Neural progenitor cell (in vitro differentiated cells): ENCODE results near the gene GMDS. TPM values are rescaled to one million over a fixed set of nuclear protein-coding genes. Genes with fewer than 3 reads are reported as not detected.

ENCODE experiments used
- DNase-seq: peaks from one replicate; pipeline ENCODE4 v3.0.0-alpha.2; 2016; ENCODE audit warnings: low spot score
- H2AFZ ChIP-seq: fragments of 200-600 bp; sonication (generic); replicated peaks from 2 replicates; pipeline ENCODE4 v1.6.1; 2016; ENCODE audit warnings: antibody characterized with exemption
- H3F3A ChIP-seq: fragments of 200-600 bp; sonication (generic); 2 replicates; pipeline ENCODE4 v1.6.1; 2016; ENCODE audit warnings: antibody characterized with exemption, low read depth
- H3K27ac ChIP-seq: fragments of 200-600 bp; sonication (generic); 2 replicates; pipeline ENCODE4 v1.5.1; 2016; ENCODE audit warnings: mild to moderate bottlenecking
- H3K27me3 ChIP-seq: fragments of 200-600 bp; sonication (generic); 2 replicates; pipeline ENCODE4 v1.6.1; 2016; ENCODE audit warnings: mild to moderate bottlenecking, moderate library complexity
- H3K36me3 ChIP-seq: fragments of 200-600 bp; sonication (generic); 2 replicates; pipeline ENCODE4 v1.5.1; 2016
- H3K4me1 ChIP-seq: fragments of 200-600 bp; sonication (generic); 2 replicates; pipeline ENCODE4 v1.6.1; 2016; ENCODE audit warnings: mixed run types
- H3K4me2 ChIP-seq: fragments of 200-600 bp; sonication (generic); 2 replicates; pipeline ENCODE4 v1.6.1; 2016
- H3K4me3 ChIP-seq: fragments of 200-600 bp; sonication (generic); 2 replicates; pipeline ENCODE4 v1.5.1; 2016
- H3K79me2 ChIP-seq: fragments of 200-600 bp; sonication (generic); 2 replicates; pipeline ENCODE4 v1.6.1; 2016; ENCODE audit warnings: low read depth
- H3K9ac ChIP-seq: fragments of 200-600 bp; sonication (generic); 2 replicates; pipeline ENCODE4 v1.6.1; 2016
- H3K9me3 ChIP-seq: fragments of 200-600 bp; sonication (generic); 2 replicates; pipeline ENCODE4 v1.5.1; 2016; ENCODE audit warnings: low read depth
- H4K20me1 ChIP-seq: fragments of 200-600 bp; sonication (generic); 2 replicates; pipeline ENCODE4 v1.6.1; 2016; ENCODE audit warnings: low read depth
- H3K27ac Mint-ChIP-seq: 3 replicates; pipeline ENCODE4 v1.8.0; 2021; ENCODE audit warnings: mixed read lengths
- H3K27me3 Mint-ChIP-seq: 2 replicates; pipeline ENCODE4 v1.8.0; 2022; ENCODE audit warnings: low read depth, mild to moderate bottlenecking, inconsistent platforms, moderate library complexity, mixed read lengths; ENCODE audit not compliant: insufficient read depth
- H3K36me3 Mint-ChIP-seq: 3 replicates; pipeline ENCODE4 v1.8.0; 2021; ENCODE audit warnings: mixed read lengths
- H3K4me1 Mint-ChIP-seq: 3 replicates; pipeline ENCODE4 v1.8.0; 2021; ENCODE audit warnings: mixed read lengths
- H3K4me3 Mint-ChIP-seq: 3 replicates; pipeline ENCODE4 v1.8.0; 2021; ENCODE audit warnings: mild to moderate bottlenecking, moderate library complexity, mixed read lengths
- H3K9me3 Mint-ChIP-seq: 3 replicates; pipeline ENCODE4 v1.8.0; 2020; ENCODE audit warnings: mixed read lengths
- EZH2 ChIP-seq: fragments of 200-600 bp; sonication (generic); IDR thresholded peaks from 2 replicates; pipeline ENCODE4 v1.6.1; 2017; ENCODE audit warnings: antibody characterized with exemption, mild to moderate bottlenecking, moderate library complexity
- EZH2phosphoT487 ChIP-seq: fragments of 200-600 bp; sonication (generic); IDR thresholded peaks from 2 replicates; pipeline ENCODE4 v1.6.1; 2017; ENCODE audit warnings: antibody characterized with exemption
- total RNA-seq: library from RNA; depleted of rRNA; stranded (reverse); fragments of >200 nt; gene quantifications from 2 replicates; pipeline ENCODE4 v1.2.3, GENCODE V29; 2015; ENCODE audit warnings: low replicate concordance
- TF ChIP-seq, protein P1 (sequence below): fragments of 200-600 bp; sonication (generic); IDR thresholded peaks from 2 replicates; pipeline ENCODE4 v1.5.1; 2017; ENCODE audit warnings: antibody characterized with exemption, mild to moderate bottlenecking

Gene GMDS
- total RNA-seq, 1 donor from 2014 or later: 22.6 TPM

GRCh38 chr6:1614448-1615150 is 630.8 kb downstream of the GMDS start:
- Histone ChIP-seq H3K27me3 (peaks cover 100% of the 10 kb centered on the region), H2AFZ (peak overlapping the region; percentile 58), H3K4me2 (peak overlapping the region; percentile 71), H3K9ac (no peak overlapping the region), H3F3A (peaks cover 31% of the 10 kb centered on the region), H4K20me1 (peaks cover 75% of the 10 kb centered on the region), H3K79me2 (no peaks in the 10 kb centered on the region), H3K4me1 (peaks cover 3% of the 10 kb centered on the region), H3K27ac (no peak overlapping the region), H3K36me3 (no peaks in the 10 kb centered on the region), H3K9me3 (no peaks in the 10 kb centered on the region), H3K4me3 (peak overlapping the region; percentile 32)
- no peak overlapping the region for H3K4me3 Mint-ChIP-seq
- H3K27me3 Mint-ChIP-seq: peaks cover 56% of the 10 kb centered on the region
- H3K9me3 Mint-ChIP-seq: peaks cover 5% of the 10 kb centered on the region
- H3K4me1 Mint-ChIP-seq: peaks cover 13% of the 10 kb centered on the region
- DNase-seq: peak; percentile 84
- no peak overlapping the region for H3K27ac Mint-ChIP-seq
- TF ChIP-seq EZH2 (peak; percentile 94), EZH2phosphoT487 (peak; percentile 89)
- TF ChIP-seq, protein P1, sequence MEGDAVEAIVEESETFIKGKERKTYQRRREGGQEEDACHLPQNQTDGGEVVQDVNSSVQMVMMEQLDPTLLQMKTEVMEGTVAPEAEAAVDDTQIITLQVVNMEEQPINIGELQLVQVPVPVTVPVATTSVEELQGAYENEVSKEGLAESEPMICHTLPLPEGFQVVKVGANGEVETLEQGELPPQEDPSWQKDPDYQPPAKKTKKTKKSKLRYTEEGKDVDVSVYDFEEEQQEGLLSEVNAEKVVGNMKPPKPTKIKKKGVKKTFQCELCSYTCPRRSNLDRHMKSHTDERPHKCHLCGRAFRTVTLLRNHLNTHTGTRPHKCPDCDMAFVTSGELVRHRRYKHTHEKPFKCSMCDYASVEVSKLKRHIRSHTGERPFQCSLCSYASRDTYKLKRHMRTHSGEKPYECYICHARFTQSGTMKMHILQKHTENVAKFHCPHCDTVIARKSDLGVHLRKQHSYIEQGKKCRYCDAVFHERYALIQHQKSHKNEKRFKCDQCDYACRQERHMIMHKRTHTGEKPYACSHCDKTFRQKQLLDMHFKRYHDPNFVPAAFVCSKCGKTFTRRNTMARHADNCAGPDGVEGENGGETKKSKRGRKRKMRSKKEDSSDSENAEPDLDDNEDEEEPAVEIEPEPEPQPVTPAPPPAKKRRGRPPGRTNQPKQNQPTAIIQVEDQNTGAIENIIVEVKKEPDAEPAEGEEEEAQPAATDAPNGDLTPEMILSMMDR: no peak
- H3K36me3 Mint-ChIP-seq: peaks cover 3% of the 10 kb centered on the region

- Mint-ChIP-seq H3K4me3 (peak overlapping the region; percentile 84), H3K27ac (no peak overlapping the region), H3K4me1 (peaks cover 15% of the 10 kb centered on the region), H3K9me3 (peaks cover 5% of the 10 kb centered on the region), H3K27me3 (peaks cover 58% of the 10 kb centered on the region), H3K36me3 (peaks cover 3% of the 10 kb centered on the region)
- Histone ChIP-seq H3K4me2 (peak overlapping the region; percentile 71), H3K4me3 (peak overlapping the region; percentile 32), H3K4me1 (peaks cover 3% of the 10 kb centered on the region), H3K9me3 (no peaks in the 10 kb centered on the region), H3K27ac (no peak overlapping the region), H3K79me2 (no peaks in the 10 kb centered on the region), H3K9ac (no peak overlapping the region), H3F3A (peaks cover 30% of the 10 kb centered on the region), H3K27me3 (peaks cover 100% of the 10 kb centered on the region), H3K36me3 (no peaks in the 10 kb centered on the region), H4K20me1 (peaks cover 67% of the 10 kb centered on the region), H2AFZ (no peak overlapping the region)
- TF ChIP-seq, protein P1: no peak
- TF ChIP-seq EZH2 (peak; percentile 3), EZH2phosphoT487 (peak; percentile 95)
- peak; percentile 86 for DNase-seq
These were observed 631.5 kb downstream of the GMDS start for GRCh38 chr6:1613688-1614447.

GRCh38 chr6:1613346-1613687 is 632.1 kb downstream of the GMDS start:
- Histone ChIP-seq H3K27me3 (peaks cover 100% of the 10 kb centered on the region), H3K79me2 (no peaks in the 10 kb centered on the region), H3K9ac (no peak overlapping the region), H3K9me3 (no peaks in the 10 kb centered on the region), H2AFZ (no peak overlapping the region), H3K4me2 (peak overlapping the region; percentile 71), H3K4me1 (peaks cover 3% of the 10 kb centered on the region), H3K36me3 (no peaks in the 10 kb centered on the region), H3F3A (peaks cover 30% of the 10 kb centered on the region), H3K27ac (no peak overlapping the region), H4K20me1 (peaks cover 66% of the 10 kb centered on the region), H3K4me3 (peak overlapping the region; percentile 24)
- peaks cover 20% of the 10 kb centered on the region for H3K4me1 Mint-ChIP-seq
- no peak overlapping the region for H3K27ac Mint-ChIP-seq
- TF ChIP-seq EZH2phosphoT487 (no peak), EZH2 (no peak)
- TF ChIP-seq, protein P1: no peak
- peak overlapping the region; percentile 84 for H3K4me3 Mint-ChIP-seq
- peaks cover 60% of the 10 kb centered on the region for H3K27me3 Mint-ChIP-seq
- H3K36me3 Mint-ChIP-seq: peaks cover 3% of the 10 kb centered on the region
- no peak for DNase-seq
- peaks cover 5% of the 10 kb centered on the region for H3K9me3 Mint-ChIP-seq
